GM19025 (cell line): ENCODE results near the gene SAG.

Experiments
- ATAC-seq: cut with Tn5 transposase; IDR thresholded peaks from one replicate; pipeline ENCODE4 v1.9.1; 2021; ENCODE audit warnings: mild to moderate bottlenecking, low read depth, moderate library complexity; ENCODE audit not compliant: unreplicated experiment

Gene SAG

GRCh38 chr2:233353769-233354499, 46.3 kb downstream of the SAG start, which contains the start of gene DGKD:
DGKD (plus strand) TSS chr2:233354494; CDS start chr2:233354519, 25 bp downstream.
- ATAC-seq, result peak; percentile 53

- ATAC-seq, result peak; percentile 21
Observed at GRCh38 chr2:233354500-233354924, 46.9 kb downstream of the SAG start.

GRCh38 chr2:233354971-233355574, 47.5 kb downstream of the SAG start:
- peak; percentile 4 for ATAC-seq

GRCh38 chr2:233355916-233356315, 48.3 kb downstream of the SAG start:
- no peak for ATAC-seq

GRCh38 chr2:233356546-233357308, 49.1 kb downstream of the SAG start:
- no peak for ATAC-seq

- no peak for ATAC-seq
Observed at GRCh38 chr2:233358335-233358734, 50.7 kb downstream of the SAG start.

GRCh38 chr2:233358947-233359346, 51.3 kb downstream of the SAG start:
- no peak for ATAC-seq

GRCh38 chr2:233359823-233360222, 52.2 kb downstream of the SAG start:
- ATAC-seq, result no peak

- ATAC-seq, result no peak
Observed at GRCh38 chr2:233360771-233361176, 53.2 kb downstream of the SAG start.

GRCh38 chr2:233361297-233361696, 53.7 kb downstream of the SAG start:
- ATAC-seq, result no peak

- ATAC-seq, result no peak
Observed at GRCh38 chr2:233362742-233363141, 55.1 kb downstream of the SAG start.

GRCh38 chr2:233363744-233364235, 56.2 kb downstream of the SAG start:
- ATAC-seq, result no peak

- no peak for ATAC-seq
Observed at GRCh38 chr2:233365861-233366520, 58.4 kb downstream of the SAG start.

GRCh38 chr2:233367586-233367985, 60.0 kb downstream of the SAG start:
- ATAC-seq, result no peak

- no peak for ATAC-seq
Observed at GRCh38 chr2:233368756-233369155, 61.1 kb downstream of the SAG start.

- no peak for ATAC-seq
Observed at GRCh38 chr2:233369462-233369861, 61.8 kb downstream of the SAG start.

- no peak for ATAC-seq
Observed at GRCh38 chr2:233369897-233370685, 62.5 kb downstream of the SAG start.

- no peak for ATAC-seq
Observed at GRCh38 chr2:233371641-233372040, 64.0 kb downstream of the SAG start.

GRCh38 chr2:233372855-233373254, 65.2 kb downstream of the SAG start:
- ATAC-seq, result no peak

GRCh38 chr2:233373316-233373715, 65.7 kb downstream of the SAG start:
- no peak for ATAC-seq
